ENCODE results near the gene SPATS1. TPM values are rescaled to one million over a fixed set of nuclear protein-coding genes. Genes with fewer than 3 reads are reported as not detected.

SPATS1 gene
- total RNA-seq, 2 experiments from 2014 or later: not detected

DNA sequence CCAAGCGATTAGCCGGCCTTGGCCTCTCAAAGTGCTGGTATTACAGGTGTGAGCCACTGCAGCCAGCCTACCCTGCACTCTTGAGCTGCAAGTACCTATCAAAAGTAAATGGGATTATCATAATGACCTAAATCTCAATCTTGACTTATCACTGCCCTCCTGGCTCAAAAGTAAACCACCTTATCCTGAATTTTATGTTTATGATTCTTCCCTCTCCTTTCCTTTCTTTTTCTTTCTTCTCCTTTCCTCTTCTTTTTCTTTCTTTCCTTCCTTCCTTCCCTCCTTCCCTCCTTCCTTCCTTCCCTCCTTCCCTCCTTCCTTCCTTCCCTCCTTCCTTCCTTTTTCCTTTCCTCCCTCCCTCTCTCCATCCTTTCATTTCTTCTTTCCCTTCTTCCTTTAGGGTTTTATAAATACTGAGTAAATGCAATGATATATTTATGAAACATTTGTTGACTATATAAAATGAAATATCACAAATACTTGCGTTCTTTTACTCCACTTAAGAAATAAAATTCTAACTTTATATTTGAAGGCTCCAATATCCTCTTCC is 21.0 kb downstream of the SPATS1 start:
- H3K4me1 Mint-ChIP-seq (ENCODE audit: low read depth): no peaks in the 10 kb centered on the region
- CTCF ChIA-PET: no interaction called here
- H3K27ac Mint-ChIP-seq: no peak overlapping the region
- H3K4me3 ChIP-seq (ENCODE audit: low read length): no peak overlapping the region
- no peaks in the 10 kb centered on the region for H3K36me3 Mint-ChIP-seq (ENCODE audit: low read depth)
- no peak for DNase-seq
- no peak overlapping the region for H3K4me3 Mint-ChIP-seq
- POLR2A ChIA-PET: no interaction called here
- H3K9me3 ChIP-seq (ENCODE audit: control insufficient read depth in 1 of 2, insufficient read depth in 1 of 2, low read length in 2 of 2): no peaks in the 10 kb centered on the region
- intact Hi-C loops (cut with DNase I, micrococcal nuclease): no loop called here
- H3K27me3 Mint-ChIP-seq: peaks cover 18% of the 10 kb centered on the region
- H3K27ac ChIP-seq (ENCODE audit: low read depth in 1 of 2, low read length in 2 of 2): no peak overlapping the region
- H3K36me3 ChIP-seq (ENCODE audit: insufficient read depth, low read length): no peaks in the 10 kb centered on the region
- H3K9me3 Mint-ChIP-seq: no peaks in the 10 kb centered on the region
- no peaks in the 10 kb centered on the region for H3K4me1 ChIP-seq (ENCODE audit: insufficient read depth, low read length)
- H3K27me3 ChIP-seq (ENCODE audit: control insufficient read depth in 1 of 2, insufficient read depth in 2 of 2, low read length in 2 of 2): peaks cover 6 to 7% of the 10 kb centered on the region in 2 experiments
- ATAC-seq (ENCODE audit: poor library complexity): no peak
- TF ChIP-seq, protein P1, sequence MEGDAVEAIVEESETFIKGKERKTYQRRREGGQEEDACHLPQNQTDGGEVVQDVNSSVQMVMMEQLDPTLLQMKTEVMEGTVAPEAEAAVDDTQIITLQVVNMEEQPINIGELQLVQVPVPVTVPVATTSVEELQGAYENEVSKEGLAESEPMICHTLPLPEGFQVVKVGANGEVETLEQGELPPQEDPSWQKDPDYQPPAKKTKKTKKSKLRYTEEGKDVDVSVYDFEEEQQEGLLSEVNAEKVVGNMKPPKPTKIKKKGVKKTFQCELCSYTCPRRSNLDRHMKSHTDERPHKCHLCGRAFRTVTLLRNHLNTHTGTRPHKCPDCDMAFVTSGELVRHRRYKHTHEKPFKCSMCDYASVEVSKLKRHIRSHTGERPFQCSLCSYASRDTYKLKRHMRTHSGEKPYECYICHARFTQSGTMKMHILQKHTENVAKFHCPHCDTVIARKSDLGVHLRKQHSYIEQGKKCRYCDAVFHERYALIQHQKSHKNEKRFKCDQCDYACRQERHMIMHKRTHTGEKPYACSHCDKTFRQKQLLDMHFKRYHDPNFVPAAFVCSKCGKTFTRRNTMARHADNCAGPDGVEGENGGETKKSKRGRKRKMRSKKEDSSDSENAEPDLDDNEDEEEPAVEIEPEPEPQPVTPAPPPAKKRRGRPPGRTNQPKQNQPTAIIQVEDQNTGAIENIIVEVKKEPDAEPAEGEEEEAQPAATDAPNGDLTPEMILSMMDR (IDR thresholded peaks at IDR 0.05): no peak

DNA sequence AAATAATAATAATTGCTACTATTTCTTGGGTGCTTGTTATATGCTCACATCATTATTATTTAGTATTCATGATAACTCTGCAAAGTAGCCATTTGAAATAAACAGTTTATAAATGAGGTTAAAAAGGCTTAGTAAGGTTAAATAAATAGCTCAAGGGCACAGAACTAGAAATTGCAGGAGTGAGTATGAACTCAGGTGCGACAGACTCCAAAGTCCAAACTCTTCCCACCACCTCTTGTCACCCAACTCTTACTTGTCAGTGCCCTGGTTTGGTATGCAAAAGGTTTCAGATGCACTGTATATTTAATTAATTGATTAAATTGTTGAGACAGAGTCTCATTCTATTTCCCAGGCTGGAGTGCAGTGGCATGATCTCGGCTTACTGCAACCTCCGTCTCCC is 24.3 kb downstream of the SPATS1 start:
- no peaks in the 10 kb centered on the region for H3K36me3 ChIP-seq (ENCODE audit: insufficient read depth, low read length)
- H3K4me1 ChIP-seq (ENCODE audit: insufficient read depth, low read length): no peaks in the 10 kb centered on the region
- TF ChIP-seq, protein P1 (IDR thresholded peaks at IDR 0.05): no peak
- Mint-ChIP-seq H3K27me3 (peaks cover 27% of the 10 kb centered on the region), H3K4me3 (no peak overlapping the region), H3K27ac (no peak overlapping the region), H3K9me3 (no peaks in the 10 kb centered on the region), H3K36me3 (ENCODE audit: low read depth) (no peaks in the 10 kb centered on the region), H3K4me1 (ENCODE audit: low read depth) (no peaks in the 10 kb centered on the region)
- no peak overlapping the region for H3K4me3 ChIP-seq (ENCODE audit: low read length)
- CTCF ChIA-PET: no interaction called here
- peaks cover 4 to 11% of the 10 kb centered on the region in 2 experiments for H3K27me3 ChIP-seq (ENCODE audit: control insufficient read depth in 1 of 2, insufficient read depth in 2 of 2, low read length in 2 of 2)
- intact Hi-C loops (cut with DNase I, micrococcal nuclease): no loop called here
- H3K9me3 ChIP-seq (ENCODE audit: control insufficient read depth in 1 of 2, insufficient read depth in 1 of 2, low read length in 2 of 2): no peaks in the 10 kb centered on the region
- H3K27ac ChIP-seq (ENCODE audit: low read depth in 1 of 2, low read length in 2 of 2): no peak overlapping the region
- DNase-seq: no peak
- POLR2A ChIA-PET: no interaction called here
- ATAC-seq (ENCODE audit: poor library complexity): no peak

DNA sequence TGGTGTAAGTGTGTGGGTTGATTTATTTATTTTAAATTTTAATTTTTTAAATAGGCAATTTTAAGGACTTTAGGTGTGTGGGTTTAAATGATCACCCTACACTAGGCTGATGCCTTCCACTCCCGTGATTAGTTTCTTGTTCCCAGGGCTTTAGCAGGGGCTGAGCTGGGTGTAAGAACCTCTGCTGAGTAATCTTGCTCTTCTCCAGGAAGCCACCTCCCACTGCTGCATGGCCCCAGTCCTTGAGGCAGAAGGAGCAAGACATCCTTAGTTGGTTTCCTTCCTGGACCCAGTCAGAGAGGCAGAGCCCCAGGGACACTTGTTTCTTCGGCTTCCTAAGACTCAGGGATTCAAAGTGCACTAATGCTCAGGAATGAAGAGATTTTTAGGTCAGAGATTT is 25.2 kb downstream of the SPATS1 start:
- H3K4me1 ChIP-seq (ENCODE audit: insufficient read depth, low read length): no peaks in the 10 kb centered on the region
- Mint-ChIP-seq H3K27ac (no peak overlapping the region), H3K27me3 (peaks cover 24% of the 10 kb centered on the region), H3K36me3 (ENCODE audit: low read depth) (no peaks in the 10 kb centered on the region), H3K9me3 (no peaks in the 10 kb centered on the region), H3K4me3 (no peak overlapping the region), H3K4me1 (ENCODE audit: low read depth) (no peaks in the 10 kb centered on the region)
- intact Hi-C loops (cut with DNase I, micrococcal nuclease): no loop called here
- ATAC-seq (ENCODE audit: poor library complexity): no peak
- H3K9me3 ChIP-seq (ENCODE audit: control insufficient read depth in 1 of 2, insufficient read depth in 1 of 2, low read length in 2 of 2): no peaks in the 10 kb centered on the region
- DNase-seq: no peak
- POLR2A ChIA-PET: no interaction called here
- TF ChIP-seq, protein P1 (IDR thresholded peaks at IDR 0.05): no peak
- peaks cover 4 to 11% of the 10 kb centered on the region in 2 experiments for H3K27me3 ChIP-seq (ENCODE audit: control insufficient read depth in 1 of 2, insufficient read depth in 2 of 2, low read length in 2 of 2)
- no peaks in the 10 kb centered on the region for H3K36me3 ChIP-seq (ENCODE audit: insufficient read depth, low read length)
- H3K27ac ChIP-seq (ENCODE audit: low read depth in 1 of 2, low read length in 2 of 2): no peak overlapping the region
- CTCF ChIA-PET: interaction anchor here (0.6 kb wide), 1 partner anchor 74 kb away, joined by 4 read pairs; no protein-coding TSS in a partner anchor
- no peak overlapping the region for H3K4me3 ChIP-seq (ENCODE audit: low read length)

Data from CD4-positive, alpha-beta T cell (primary cell).